Peyer's patch (tissue), 4 donors: ENCODE data around the gene PLEKHA7. TPM values are rescaled to one million over a fixed set of nuclear protein-coding genes. Genes with fewer than 3 reads are reported as not detected.

ENCODE experiments used
- DNase-seq, 3 donors: peaks; one replicate each; pipeline ENCODE4 v3.0.0-alpha.2; 2017 to 2019
- H3K27ac ChIP-seq, 4 donors: fragments of 200-600 bp; sonication (generic); one replicate each; pipeline ENCODE4 v1.5.1; 2016 to 2019
- H3K27me3 ChIP-seq, 2 donors: fragments of 200-600 bp; sonication (generic); one replicate each; pipeline ENCODE4 v1.5.1; 2019
- H3K36me3 ChIP-seq, 3 donors: fragments of 200-600 bp; sonication (generic); one replicate each; pipeline ENCODE4 v1.5.1; 2016 to 2019
- H3K4me1 ChIP-seq, 4 donors: fragments of 200-600 bp; sonication (generic); one replicate each; pipeline ENCODE4 v1.5.1; 2016 to 2019
- H3K4me3 ChIP-seq, 4 donors: fragments of 200-600 bp; sonication (generic); 1 replicate in 3 of 4; 2 replicates in 1 of 4; pipeline ENCODE4 v1.5.1; 2016 to 2019; ENCODE audit warnings: mild to moderate bottlenecking in 1 of 4
- H3K9me3 ChIP-seq, 4 donors: fragments of 200-600 bp; sonication (generic); one replicate each; pipeline ENCODE4 v1.5.1; 2016 to 2019; ENCODE audit warnings: mild to moderate bottlenecking in 1 of 4
- POLR2A ChIP-seq, 2 donors: fragments of 450-650 bp; IDR thresholded peaks; one replicate each; pipeline ENCODE4 v1.5.1; 2017; ENCODE audit warnings: antibody characterized with exemption in 2 of 2, mild to moderate bottlenecking in 2 of 2, moderate library complexity in 2 of 2
- total RNA-seq, 4 donors: library from RNA; depleted of rRNA; stranded (reverse); fragments of >200 nt; gene quantifications; one replicate each; pipeline ENCODE4 v1.1.0, GENCODE V29; 2016
- TF ChIP-seq, protein P1 (sequence below), 6 experiments: fragments of 450-650 bp in 4 of 6; fragments of 200-600 bp in 2 of 6; sonication (generic) in 1 of 6; IDR thresholded peaks; one replicate each; pipeline ENCODE4 v1.5.1; 2017 to 2019; ENCODE audit warnings: antibody characterized with exemption in 6 of 6, mild to moderate bottlenecking in 3 of 6, moderate library complexity in 1 of 6

PLEKHA7 gene
- total RNA-seq, 4 donors from 2014 or later, result 129 to 211 (median 176) TPM

DNA sequence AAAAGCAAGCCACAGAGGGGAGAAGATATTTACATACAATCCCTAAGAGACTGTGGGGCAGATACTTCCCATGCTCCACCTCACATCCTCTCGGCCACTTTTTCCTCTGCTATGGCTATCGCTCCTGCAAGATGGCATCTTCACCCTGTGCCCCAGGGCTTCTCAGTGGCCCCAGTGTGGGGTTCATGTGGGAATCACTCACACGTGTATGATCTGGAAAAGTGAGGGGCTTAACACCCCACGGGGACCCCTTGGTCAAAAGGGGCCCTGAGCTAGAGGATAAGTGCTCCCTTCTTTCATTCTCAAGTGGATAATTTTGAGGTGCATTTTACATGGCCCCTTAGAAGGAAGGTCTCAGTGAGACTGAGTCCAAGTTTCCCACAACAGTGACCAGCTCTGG is 247.1 kb downstream of the PLEKHA7 start:
- Histone ChIP-seq H3K9me3 (no peaks in the 10 kb centered on the region), H3K27me3 (no peaks in the 10 kb centered on the region)
- DNase-seq, result no peak

DNA sequence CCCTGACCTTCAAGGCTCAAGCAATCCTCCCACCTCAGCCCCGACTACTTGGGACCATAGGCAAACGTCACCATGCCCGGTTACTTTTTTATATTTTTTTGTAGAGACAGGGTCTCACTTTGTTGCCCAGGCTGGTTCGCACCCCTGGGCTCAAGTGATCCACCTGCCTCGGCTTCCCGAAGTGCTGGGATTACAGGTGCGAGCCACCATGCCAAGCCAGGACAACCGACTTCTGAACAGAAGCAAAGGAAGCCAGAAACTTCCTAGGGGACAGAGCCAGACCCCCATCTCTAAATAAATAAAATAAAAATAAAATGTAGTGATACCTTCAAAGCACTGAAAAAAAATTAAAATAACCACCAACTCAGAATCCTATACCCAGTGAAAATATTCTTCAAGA is 249.3 kb downstream of the PLEKHA7 start:
- Histone ChIP-seq H3K9me3 (no peaks in the 10 kb centered on the region), H3K27ac (no peak overlapping the region), H3K27me3 (no peaks in the 10 kb centered on the region), H3K4me1 (no peaks in the 10 kb centered on the region), H3K4me3 (no peak overlapping the region), H3K36me3 (no peaks in the 10 kb centered on the region)
- no peak for DNase-seq
- no peak for TF ChIP-seq POLR2A (IDR thresholded peaks at IDR 0.05)
- TF ChIP-seq, protein P1, sequence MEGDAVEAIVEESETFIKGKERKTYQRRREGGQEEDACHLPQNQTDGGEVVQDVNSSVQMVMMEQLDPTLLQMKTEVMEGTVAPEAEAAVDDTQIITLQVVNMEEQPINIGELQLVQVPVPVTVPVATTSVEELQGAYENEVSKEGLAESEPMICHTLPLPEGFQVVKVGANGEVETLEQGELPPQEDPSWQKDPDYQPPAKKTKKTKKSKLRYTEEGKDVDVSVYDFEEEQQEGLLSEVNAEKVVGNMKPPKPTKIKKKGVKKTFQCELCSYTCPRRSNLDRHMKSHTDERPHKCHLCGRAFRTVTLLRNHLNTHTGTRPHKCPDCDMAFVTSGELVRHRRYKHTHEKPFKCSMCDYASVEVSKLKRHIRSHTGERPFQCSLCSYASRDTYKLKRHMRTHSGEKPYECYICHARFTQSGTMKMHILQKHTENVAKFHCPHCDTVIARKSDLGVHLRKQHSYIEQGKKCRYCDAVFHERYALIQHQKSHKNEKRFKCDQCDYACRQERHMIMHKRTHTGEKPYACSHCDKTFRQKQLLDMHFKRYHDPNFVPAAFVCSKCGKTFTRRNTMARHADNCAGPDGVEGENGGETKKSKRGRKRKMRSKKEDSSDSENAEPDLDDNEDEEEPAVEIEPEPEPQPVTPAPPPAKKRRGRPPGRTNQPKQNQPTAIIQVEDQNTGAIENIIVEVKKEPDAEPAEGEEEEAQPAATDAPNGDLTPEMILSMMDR (IDR thresholded peaks at IDR 0.05), result no peak

More for the DNA sequence above, 247.1 kb downstream of the PLEKHA7 start:
- TF ChIP-seq, protein P1 (IDR thresholded peaks at IDR 0.05), result no peak
- no peak for TF ChIP-seq POLR2A (IDR thresholded peaks at IDR 0.05)
- Histone ChIP-seq H3K36me3 (no peaks in the 10 kb centered on the region), H3K4me3 (no peak overlapping the region), H3K27ac (no peak overlapping the region), H3K4me1 (no peaks in the 10 kb centered on the region)

DNA sequence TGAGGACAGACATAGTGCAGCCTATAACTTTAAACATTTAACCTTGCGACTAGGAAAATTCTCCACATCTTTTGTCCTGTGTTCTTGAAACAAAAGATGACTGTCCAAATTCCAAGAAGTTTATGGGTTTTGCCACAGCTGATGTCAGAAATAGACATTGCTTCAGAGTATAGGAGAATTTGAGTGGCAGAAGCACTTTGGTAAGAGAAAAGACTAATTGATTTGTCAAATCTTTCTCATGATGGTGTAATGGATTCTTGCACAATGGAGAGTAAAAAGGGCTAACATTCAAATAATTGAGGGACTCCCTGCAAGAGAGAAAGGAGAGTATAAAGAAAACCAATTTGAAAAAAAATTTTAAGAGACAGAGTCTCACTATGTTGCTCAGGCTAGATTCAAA is 250.5 kb downstream of the PLEKHA7 start:
- Histone ChIP-seq H3K27ac (no peak overlapping the region), H3K27me3 (no peaks in the 10 kb centered on the region), H3K9me3 (no peaks in the 10 kb centered on the region), H3K36me3 (peaks cover 0 to 4% (median 0%) of the 10 kb centered on the region in 3 donors), H3K4me3 (no peak overlapping the region), H3K4me1 (no peaks in the 10 kb centered on the region)
- no peak for TF ChIP-seq POLR2A (IDR thresholded peaks at IDR 0.05)
- TF ChIP-seq, protein P1 (IDR thresholded peaks at IDR 0.05), result no peak
- no peak for DNase-seq

DNA sequence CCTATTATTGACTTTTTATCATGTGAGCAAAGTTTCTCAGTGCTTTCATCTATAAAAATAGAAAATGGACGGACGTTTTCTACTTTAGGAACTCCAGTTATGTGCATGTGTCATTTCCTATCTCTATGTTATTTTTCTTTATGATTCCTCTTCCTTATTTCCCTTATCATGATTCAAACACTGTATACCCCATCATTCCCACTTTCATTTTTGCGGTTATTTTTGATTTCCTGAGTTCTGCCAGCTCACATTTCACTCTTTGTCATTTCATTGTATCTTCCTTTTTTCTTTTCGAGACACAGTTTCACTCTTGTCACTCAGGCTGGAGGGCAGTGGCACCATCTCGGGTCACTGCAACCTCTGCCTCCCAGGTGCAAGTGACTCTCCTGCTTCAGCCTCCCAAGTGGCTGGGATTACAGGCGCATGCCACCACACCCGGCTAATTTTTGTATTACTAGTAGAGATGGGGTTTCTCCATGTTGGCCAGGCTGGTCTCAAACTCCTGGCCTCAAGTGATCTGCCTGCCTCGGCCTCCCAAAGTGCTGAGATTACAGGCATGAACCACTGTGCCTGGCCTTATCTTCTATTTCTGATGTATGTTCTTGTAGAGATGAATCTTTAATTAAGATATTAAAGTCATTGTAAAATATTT is 254.2 kb downstream of the PLEKHA7 start:
- Histone ChIP-seq H3K9me3 (no peaks in the 10 kb centered on the region), H3K4me1 (no peaks in the 10 kb centered on the region), H3K27ac (no peak overlapping the region), H3K36me3 (peaks cover 0 to 42% (median 2%) of the 10 kb centered on the region in 3 donors), H3K27me3 (no peaks in the 10 kb centered on the region), H3K4me3 (no peak overlapping the region)
- no peak for TF ChIP-seq POLR2A (IDR thresholded peaks at IDR 0.05)
- TF ChIP-seq, protein P1 (IDR thresholded peaks at IDR 0.05), result no peak
- no peak for DNase-seq

DNA sequence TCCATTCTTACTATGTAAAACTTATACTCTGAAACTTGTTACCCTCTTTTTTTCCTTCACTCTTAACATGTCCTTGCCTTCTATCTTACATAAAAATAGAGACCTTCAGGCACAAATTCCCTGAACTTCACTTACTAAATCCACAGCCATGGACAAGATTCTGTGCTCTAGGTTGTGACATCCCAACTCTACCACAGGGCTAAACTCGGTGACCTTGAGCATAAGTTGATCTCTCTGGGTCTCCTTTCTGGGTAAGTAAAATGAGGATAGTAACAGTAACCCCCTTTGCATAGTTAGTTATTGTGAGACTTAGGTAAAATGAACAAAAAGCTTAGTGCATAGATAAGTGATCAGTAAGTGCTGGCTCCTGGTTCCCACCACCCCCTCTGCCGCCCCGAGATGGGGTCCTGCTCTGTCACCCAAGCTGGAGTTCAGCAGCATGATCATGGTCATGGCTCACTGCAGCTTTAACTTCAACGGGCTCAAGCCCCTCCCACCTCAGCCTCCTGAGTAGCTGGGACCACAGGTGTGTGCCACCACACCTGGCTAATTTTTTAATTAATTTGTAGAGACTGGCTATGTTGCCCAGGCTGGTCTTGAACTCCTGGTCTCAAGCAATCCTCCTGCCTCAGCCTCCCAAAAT is 255.7 kb downstream of the PLEKHA7 start:
- no peak for DNase-seq
- no peaks in the 10 kb centered on the region for H3K27me3 ChIP-seq
- H3K27ac ChIP-seq, result no peak overlapping the region
- H3K36me3 ChIP-seq, result peaks cover 0 to 55% (median 2%) of the 10 kb centered on the region in 3 donors
- H3K9me3 ChIP-seq, result no peaks in the 10 kb centered on the region
- H3K4me3 ChIP-seq, result no peak overlapping the region
- H3K4me1 ChIP-seq, result no peaks in the 10 kb centered on the region
- TF ChIP-seq, protein P1 (IDR thresholded peaks at IDR 0.05), result no peak
